ENCODE measurements around the gene CBLB.

Gene CBLB

GRCh38 chr3:105619651-105620050 is 249.2 kb downstream of the CBLB start:
- DNase-seq (ENCODE audit: low read depth in 2 of 2) = no peak

DNA sequence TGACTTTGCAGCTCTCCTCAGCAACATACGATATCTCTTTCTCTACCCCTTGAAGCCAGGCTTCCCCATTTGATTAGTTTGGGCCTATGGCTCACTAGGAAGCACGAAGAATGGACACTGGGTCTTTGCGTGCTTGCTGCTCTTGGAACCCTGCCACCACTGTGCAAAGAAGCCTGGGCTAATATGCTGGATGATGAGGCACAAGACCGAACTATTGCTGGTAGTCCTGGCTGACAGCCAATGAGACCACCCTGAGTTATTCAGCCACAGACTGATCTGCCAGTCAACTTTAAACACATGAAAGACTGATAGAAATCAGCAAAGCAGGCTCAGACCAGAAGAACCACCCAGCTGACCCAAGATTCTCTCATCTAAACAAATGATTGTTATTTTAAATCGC is 250.3 kb downstream of the CBLB start:
- no peak for DNase-seq (ENCODE audit: low read depth in 2 of 2)

GRCh38 chr3:105616374-105617121 is 252.3 kb downstream of the CBLB start:
- DNase-seq (ENCODE audit: low read depth in 2 of 2) = no peak

DNA sequence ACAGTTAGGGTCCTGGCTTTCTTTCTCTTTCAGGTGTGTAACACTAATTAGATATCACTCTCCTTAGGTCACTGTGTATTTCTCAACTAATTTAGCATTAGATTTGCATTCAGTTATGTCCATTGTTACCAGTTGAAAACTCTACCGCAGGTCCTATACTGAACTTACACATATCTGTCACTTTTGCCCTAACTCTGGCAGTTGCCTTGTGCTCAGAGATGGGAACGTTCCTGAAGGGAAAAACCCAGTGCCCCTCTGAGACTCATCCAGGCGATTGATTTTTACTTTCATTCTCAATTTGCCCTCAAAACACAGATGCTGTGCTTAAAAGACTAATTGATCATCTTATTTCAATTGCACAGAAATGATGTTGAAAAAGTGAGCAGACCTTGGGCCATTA is 253.0 kb downstream of the CBLB start:
- no peak for DNase-seq (ENCODE audit: low read depth in 2 of 2)

GRCh38 chr3:105614288-105615030 is 254.4 kb downstream of the CBLB start:
- no peak for DNase-seq (ENCODE audit: low read depth in 2 of 2)

- DNase-seq (ENCODE audit: low read depth in 2 of 2) = no peak
Observed at GRCh38 chr3:105613120-105613519, 255.7 kb downstream of the CBLB start.

DNA sequence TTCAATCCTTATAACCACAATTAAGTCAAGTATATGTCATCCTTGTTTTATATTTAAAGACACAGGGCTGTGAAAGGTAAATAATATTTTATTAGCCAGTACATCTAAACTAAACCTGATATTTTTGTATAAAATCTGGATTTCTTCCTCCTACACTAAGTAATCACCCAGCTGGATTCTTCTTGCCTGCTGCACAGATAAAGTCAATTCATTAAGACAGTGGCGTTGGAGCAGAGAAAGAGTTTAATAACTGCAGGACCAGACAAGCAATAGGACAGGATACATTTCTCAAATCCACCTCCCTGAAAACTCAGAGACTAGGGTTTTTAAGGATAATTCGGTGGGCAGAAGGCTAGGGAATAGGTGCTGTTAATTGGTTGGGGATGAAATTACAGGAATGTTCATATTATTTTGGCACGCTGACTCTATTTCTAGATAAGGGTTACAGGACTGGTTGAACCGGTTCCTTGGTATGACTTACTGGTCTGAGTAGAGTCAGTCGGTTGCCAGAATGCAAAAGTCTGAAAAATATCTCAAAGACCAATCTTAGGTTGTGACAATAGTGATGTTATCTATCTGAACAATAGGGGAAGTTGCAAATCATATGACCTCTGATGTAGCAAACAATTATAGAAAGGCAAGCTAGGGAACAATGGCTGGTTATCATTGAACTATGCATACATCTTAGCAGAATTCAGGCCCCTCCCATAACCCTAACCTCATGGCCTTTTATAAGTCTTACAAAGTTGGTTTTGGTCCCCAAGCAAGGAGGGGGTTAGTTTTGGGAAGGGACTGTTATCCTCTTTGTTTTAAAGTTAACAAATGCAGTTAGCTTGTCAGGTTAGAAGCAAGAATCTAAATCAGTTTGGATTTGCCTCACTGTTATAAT is 257.3 kb downstream of the CBLB start:
- no peak for DNase-seq (ENCODE audit: low read depth in 2 of 2)

DNA sequence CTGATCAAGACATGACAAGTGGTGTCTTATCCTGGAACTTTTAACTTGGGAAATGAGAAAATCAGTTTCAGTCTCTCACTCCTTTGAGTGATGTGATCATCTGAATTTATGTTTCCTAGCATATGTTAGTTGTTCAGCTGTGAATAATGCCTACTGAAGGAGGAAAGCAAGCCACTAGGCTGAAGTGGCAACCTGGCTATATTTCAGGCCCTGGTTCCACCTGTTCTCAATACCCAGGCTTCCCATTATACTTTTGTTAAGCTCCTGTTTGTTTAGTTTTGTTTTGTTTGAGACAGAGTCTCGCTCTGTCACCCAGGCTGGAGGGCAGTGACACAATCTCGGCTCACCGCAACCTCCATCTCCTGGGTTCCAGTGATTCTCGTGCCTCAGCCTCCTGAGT is 258.3 kb downstream of the CBLB start:
- no peak for DNase-seq (ENCODE audit: low read depth in 2 of 2)

- no peak for DNase-seq (ENCODE audit: low read depth in 2 of 2)
Observed at GRCh38 chr3:105608623-105609022, 260.2 kb downstream of the CBLB start.

GRCh38 chr3:105606016-105606415 is 262.8 kb downstream of the CBLB start:
- DNase-seq (ENCODE audit: low read depth in 2 of 2) = no peak

All from stimulated activated CD8-positive, alpha-beta memory T cell treated with anti-CD3 and anti-CD28 coated beads, Interleukin-2, amount 100 ng/mL, for 48 hours (primary cell).